ENCODE results near the gene STYK1. TPM values are rescaled to one million over a fixed set of nuclear protein-coding genes. Genes with fewer than 3 reads are reported as not detected.
"Not testable (repeated sequence)": the region's sequence is repeated elsewhere in the genome, so short reads cannot be mapped to it uniquely, and the experiment has no call there.

STYK1 gene
- total and polyA plus RNA-seq, 10 of the 15 experiments (the other 5 are each of a cell fraction or from before 2014, with no cell fraction given) = 0.62 to 1.2 (median 0.82) TPM; not detected in 1

- H3K9me3 ChIP-seq (replicated peaks; ENCODE audit: control insufficient read depth, insufficient read depth, low read length); H3K27ac ChIP-seq (ENCODE audit: control insufficient read depth, insufficient read depth); RAD21 ChIA-PET (ENCODE audit: unreplicated experiment); H3K4me2 ChIP-seq (ENCODE audit: control insufficient read depth, insufficient read depth); BruUV-seq (replicated peaks); H3K79me2 ChIP-seq (ENCODE audit: control insufficient read depth, insufficient read depth, low read length); ATAC-seq; H3K36me3 ChIP-seq (ENCODE audit: control insufficient read depth in 2 of 2, insufficient read depth in 2 of 2, low read length in 1 of 2); CTCF ChIA-PET; H4K20me1 ChIP-seq (ENCODE audit: control insufficient read depth, insufficient read depth); FAIRE-seq; H3K4me3 ChIP-seq; H3K9ac ChIP-seq (ENCODE audit: control insufficient read depth, insufficient read depth, low read length); in situ Hi-C loops (cut with MboI); DNase-seq (ENCODE audit: low read depth, low spot score); SMC1A ChIA-PET (ENCODE audit: uncharacterized antibody, unreplicated experiment); H3K27me3 ChIP-seq (replicated peaks in 1 of 2; ENCODE audit: control insufficient read depth in 2 of 2, insufficient read depth in 2 of 2, low read length in 1 of 2); H3K4me1 ChIP-seq (ENCODE audit: control insufficient read depth, insufficient read depth, low read length); H2AFZ ChIP-seq (ENCODE audit: control insufficient read depth, low read depth, low read length); POLR2A ChIA-PET; intact Hi-C loops (cut with micrococcal nuclease; ENCODE audit: unreplicated experiment): not testable (repeated sequence)
- 67% methylated on average over 3 of the region's 3 CpGs for WGBS (ENCODE audit: insufficient coverage, insufficient replicate concordance, low lambda C conversion rate, missing lambda C conversion rate)
Measured at GRCh38 chr12:10582133-10582532, 91.7 kb downstream of the STYK1 start.

- ChIA-PET RAD21 (ENCODE audit: unreplicated experiment) (no interaction called here), SMC1A (ENCODE audit: uncharacterized antibody, unreplicated experiment) (no interaction called here), POLR2A (no interaction called here), CTCF (interaction anchor here (0.8 to 1.7 kb wide), 5 partner anchors 9 to 625 kb away, joined by 3 to 4 read pairs (median 3); no protein-coding TSS in a partner anchor)
- no peaks in the 10 kb centered on the region for H3K4me1 ChIP-seq (ENCODE audit: control insufficient read depth, insufficient read depth, low read length)
- FAIRE-seq (no peak), ATAC-seq (no peak), DNase-seq (ENCODE audit: low read depth, low spot score) (no peak)
- H3K27ac ChIP-seq (ENCODE audit: control insufficient read depth, insufficient read depth) = no peak overlapping the region
- no peaks in the 10 kb centered on the region for H4K20me1 ChIP-seq (ENCODE audit: control insufficient read depth, insufficient read depth)
- H3K4me3 ChIP-seq = no peak overlapping the region
- H3K9ac ChIP-seq (ENCODE audit: control insufficient read depth, insufficient read depth, low read length) = no peak overlapping the region
- no peak for TF ChIP-seq CBX5 (IDR thresholded peaks at IDR 0.05; ENCODE audit: low read depth)
- TF ChIP-seq CUX1 (IDR thresholded peaks at IDR 0.05; ENCODE audit: insufficient replicate concordance, low read depth, low read length) = no peak
- no peak for TF ChIP-seq EGR1 (IDR thresholded peaks at IDR 0.05; ENCODE audit: borderline replicate concordance in 1 of 2, low read depth in 2 of 2, low read length in 2 of 2)
- no peak for TF ChIP-seq NR2C2 (IDR thresholded peaks at IDR 0.05; ENCODE audit: borderline replicate concordance, control insufficient read depth, insufficient read length, low read depth)
- TF ChIP-seq IKZF2 (IDR thresholded peaks at IDR 0.05) = no peak
- no peak for TF ChIP-seq SMAD1 (IDR thresholded peaks at IDR 0.05; ENCODE audit: low read depth, partially characterized antibody)
- TF ChIP-seq NKRF (conservative IDR thresholded peaks at IDR 0.05) = no peak
- TF ChIP-seq SREBF2 (IDR thresholded peaks at IDR 0.05; ENCODE audit: low read length) = no peak
- TF ChIP-seq KDM1A (IDR thresholded peaks at IDR 0.05; ENCODE audit: borderline replicate concordance) = no peak
- no peak for TF ChIP-seq RAD21 (IDR thresholded peaks at IDR 0.05; ENCODE audit: insufficient read depth, low read depth, low read length)
- TF ChIP-seq RBBP5 (conservative IDR thresholded peaks at IDR 0.05) = no peak
- no peak for TF ChIP-seq RAD51 (IDR thresholded peaks at IDR 0.05)
- in situ Hi-C loops (cut with MboI) (no loop called here), intact Hi-C loops (cut with micrococcal nuclease; ENCODE audit: unreplicated experiment) (no loop called here)
- H3K36me3 ChIP-seq (ENCODE audit: control insufficient read depth in 2 of 2, insufficient read depth in 2 of 2, low read length in 1 of 2) = no peaks in the 10 kb centered on the region
- WGBS (ENCODE audit: insufficient coverage, insufficient replicate concordance, low lambda C conversion rate, missing lambda C conversion rate) = 38% methylated on average over 2 of the region's 2 CpGs
- H3K9me3 ChIP-seq (replicated peaks; ENCODE audit: control insufficient read depth, insufficient read depth, low read length) = no peaks in the 10 kb centered on the region
- no peaks in the 10 kb centered on the region for H3K79me2 ChIP-seq (ENCODE audit: control insufficient read depth, insufficient read depth, low read length)
- H2AFZ ChIP-seq (ENCODE audit: control insufficient read depth, low read depth, low read length) = no peak overlapping the region
- H3K4me2 ChIP-seq (ENCODE audit: control insufficient read depth, insufficient read depth) = no peak overlapping the region
- no TSS peak for BruUV-seq (replicated peaks)
- no peaks in the 10 kb centered on the region for H3K27me3 ChIP-seq (replicated peaks in 1 of 2; ENCODE audit: control insufficient read depth in 2 of 2, insufficient read depth in 2 of 2, low read length in 1 of 2)
Measured at GRCh38 chr12:10574307-10574706, 99.5 kb downstream of the STYK1 start.

All from GM12878 (cell line).